Natural killer cell (primary cell): ENCODE results near the gene ARHGDIA. TPM values are rescaled to one million over a fixed set of nuclear protein-coding genes. Genes with fewer than 3 reads are reported as not detected.

ENCODE experiments used
- ATAC-seq, 3 donors: fragments of 150-1000 bp in 2 of 3; fragments of 200-7000 bp in 1 of 3; cut with Tn5 transposase; 1 replicate in 1 of 3; 2 replicates in 2 of 3; pipeline ENCODE4 v1.10.0; 2021; ENCODE audit warnings: mild to moderate bottlenecking in 2 of 3, moderate library complexity in 2 of 3
- DNase-seq, 2 donors: peaks; one replicate each; pipeline versions ENCODE4 v3.0.0 to v3.0.0-alpha.2; 2013 to 2021; ENCODE audit warnings: mixed read lengths in 1 of 2
- H3K27ac ChIP-seq: one replicate; pipeline ENCODE4 v1.5.1; 2013; ENCODE audit warnings: mild to moderate bottlenecking, low read length
- H3K27me3 ChIP-seq: one replicate; pipeline ENCODE4 v1.6.1; 2013; ENCODE audit warnings: low read length; ENCODE audit not compliant: control insufficient read depth, insufficient read depth
- H3K36me3 ChIP-seq: one replicate; pipeline ENCODE4 v1.6.1; 2013; ENCODE audit warnings: low read length; ENCODE audit not compliant: control insufficient read depth, insufficient read depth
- H3K4me1 ChIP-seq: one replicate; pipeline ENCODE4 v1.6.1; 2013; ENCODE audit warnings: low read length; ENCODE audit not compliant: control insufficient read depth, insufficient read depth
- H3K4me3 ChIP-seq: one replicate; pipeline ENCODE4 v1.5.1; 2013; ENCODE audit warnings: low read length
- H3K9me3 ChIP-seq: one replicate; pipeline ENCODE4 v1.6.1; 2013; ENCODE audit warnings: low read length; ENCODE audit not compliant: control insufficient read depth, insufficient read depth
- H3K27ac Mint-ChIP-seq, 2 donors: one replicate each; pipeline ENCODE4 v1.8.0; 2022; ENCODE audit warnings: mild to moderate bottlenecking in 2 of 2, mixed read lengths in 2 of 2, moderate library complexity in 1 of 2
- H3K27me3 Mint-ChIP-seq, 2 donors: one replicate each; pipeline ENCODE4 v1.8.0; 2022; ENCODE audit warnings: low read depth in 2 of 2, mixed read lengths in 2 of 2
- H3K36me3 Mint-ChIP-seq: one replicate; pipeline ENCODE4 v1.8.0; 2022; ENCODE audit warnings: mixed read lengths
- H3K4me1 Mint-ChIP-seq, 2 donors: one replicate each; pipeline ENCODE4 v1.8.0; 2022; ENCODE audit warnings: mixed read lengths in 2 of 2
- H3K4me3 Mint-ChIP-seq: one replicate; pipeline ENCODE4 v1.8.0; 2022; ENCODE audit warnings: mild to moderate bottlenecking, moderate library complexity, mixed read lengths
- H3K9me3 Mint-ChIP-seq, 2 donors: one replicate each; pipeline ENCODE4 v1.8.0; 2022; ENCODE audit warnings: mixed read lengths in 2 of 2
- WGBS: methylation state at CpG from one replicate; pipeline ENCODE4 v1.1.7; 2013; ENCODE audit warnings: missing lambda C conversion rate; ENCODE audit not compliant: insufficient coverage; 5-methylcytosine and 5-hydroxymethylcytosine counted together
- intact Hi-C: fragments of 100-400 bp; cut with micrococcal nuclease; formaldehyde crosslinking; loops from one replicate; pipeline ENCODE4 v1.14.2; 2022
- total RNA-seq, 4 donors: library from RNA; stranded (reverse); fragments of 120-200 nt in 1 of 4; gene quantifications; one replicate each; pipeline versions ENCODE4 v1.2.3 to v1.2.4, GENCODE V29; 2013 to 2022
- TF ChIP-seq, protein P1 (sequence below): fragments of 200-600 bp; IDR thresholded peaks from one replicate; pipeline ENCODE4 v1.8.0; 2022; ENCODE audit warnings: antibody characterized with exemption

ARHGDIA gene
- total RNA-seq, 3 donors from 2014 or later (not counting 1 experiment from before 2014, with no cell fraction given), result 600 to 824 (median 689) TPM

DNA sequence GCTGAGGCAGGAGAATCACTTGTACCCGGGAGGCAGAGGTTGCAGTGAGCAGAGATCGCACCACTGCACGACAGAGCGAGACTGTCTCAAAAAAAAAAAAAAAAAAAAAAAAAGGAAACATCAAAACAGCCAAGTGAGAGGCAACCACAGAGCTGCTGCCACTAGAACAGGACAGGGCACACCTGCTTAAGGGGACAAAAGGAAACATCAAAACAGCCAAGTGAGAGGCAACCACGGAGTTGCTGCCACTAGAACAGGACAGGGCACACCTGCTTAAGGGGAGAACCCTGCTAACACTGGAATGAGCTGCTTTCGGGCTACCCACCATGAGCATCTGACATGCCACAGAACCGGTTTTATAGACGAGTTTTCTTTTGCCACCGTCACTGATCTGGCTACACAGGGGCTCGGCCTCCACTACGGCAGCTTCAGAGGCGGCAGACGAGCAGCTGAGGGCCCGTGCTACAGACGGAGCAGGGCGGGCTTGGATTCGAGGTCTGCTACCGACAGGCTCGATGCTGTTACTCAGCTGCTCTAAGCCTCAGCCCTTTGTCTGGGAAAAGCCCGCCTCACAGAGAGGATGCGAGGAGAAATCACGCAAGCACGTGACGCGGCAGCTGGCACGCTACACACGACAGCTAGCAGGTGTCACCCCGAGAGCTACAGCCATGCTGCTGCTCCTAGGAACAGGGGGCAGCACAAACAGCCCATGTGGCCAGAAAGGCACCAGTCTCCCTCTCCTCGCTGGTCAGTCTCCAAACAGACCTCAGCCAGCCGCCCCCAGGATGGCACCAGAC is 12.8 kb downstream of the ARHGDIA start:
- 92% methylated on average over 30 of the region's 30 CpGs for WGBS
- H3K9me3 Mint-ChIP-seq, result no peaks in the 10 kb centered on the region

DNA sequence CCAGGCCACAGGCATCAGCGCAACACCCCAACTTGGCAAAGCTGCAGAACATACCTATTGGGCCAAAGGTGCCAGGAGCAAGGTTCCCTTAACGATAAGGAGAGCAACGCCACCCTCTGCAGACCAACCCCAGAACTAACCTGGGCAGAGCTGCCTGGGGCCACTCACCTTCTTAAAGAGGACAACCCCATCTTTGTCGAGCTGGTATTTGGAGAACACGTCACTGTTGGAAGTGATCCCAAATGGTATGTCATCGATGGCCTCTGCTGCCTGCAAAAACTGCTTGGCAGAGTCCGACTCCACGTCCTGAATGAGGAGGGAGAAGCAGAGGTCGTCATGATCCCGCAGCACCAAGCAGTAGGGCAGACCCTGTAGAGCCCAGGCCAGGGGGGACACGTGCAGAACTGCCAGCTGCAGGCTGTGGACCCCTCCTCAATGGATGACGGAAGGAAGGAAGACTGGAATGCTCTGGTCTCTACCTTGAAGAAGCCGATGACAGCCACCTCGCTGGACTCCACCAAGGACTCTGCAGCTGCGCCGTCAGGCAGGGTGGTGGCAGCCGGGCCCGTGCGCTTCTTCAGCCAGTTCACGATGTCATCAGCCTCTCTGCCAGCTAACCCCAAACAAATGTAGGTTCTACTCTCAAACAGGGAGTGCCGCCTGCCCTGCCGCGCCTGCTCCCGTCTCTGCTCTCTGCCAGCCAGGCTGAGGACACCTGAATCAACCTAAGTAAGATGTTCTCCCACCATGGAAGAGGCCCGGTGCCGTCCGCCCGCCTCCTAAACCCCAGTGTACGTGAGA is 16.0 kb downstream of the ARHGDIA start:
- TF ChIP-seq, protein P1, sequence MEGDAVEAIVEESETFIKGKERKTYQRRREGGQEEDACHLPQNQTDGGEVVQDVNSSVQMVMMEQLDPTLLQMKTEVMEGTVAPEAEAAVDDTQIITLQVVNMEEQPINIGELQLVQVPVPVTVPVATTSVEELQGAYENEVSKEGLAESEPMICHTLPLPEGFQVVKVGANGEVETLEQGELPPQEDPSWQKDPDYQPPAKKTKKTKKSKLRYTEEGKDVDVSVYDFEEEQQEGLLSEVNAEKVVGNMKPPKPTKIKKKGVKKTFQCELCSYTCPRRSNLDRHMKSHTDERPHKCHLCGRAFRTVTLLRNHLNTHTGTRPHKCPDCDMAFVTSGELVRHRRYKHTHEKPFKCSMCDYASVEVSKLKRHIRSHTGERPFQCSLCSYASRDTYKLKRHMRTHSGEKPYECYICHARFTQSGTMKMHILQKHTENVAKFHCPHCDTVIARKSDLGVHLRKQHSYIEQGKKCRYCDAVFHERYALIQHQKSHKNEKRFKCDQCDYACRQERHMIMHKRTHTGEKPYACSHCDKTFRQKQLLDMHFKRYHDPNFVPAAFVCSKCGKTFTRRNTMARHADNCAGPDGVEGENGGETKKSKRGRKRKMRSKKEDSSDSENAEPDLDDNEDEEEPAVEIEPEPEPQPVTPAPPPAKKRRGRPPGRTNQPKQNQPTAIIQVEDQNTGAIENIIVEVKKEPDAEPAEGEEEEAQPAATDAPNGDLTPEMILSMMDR, result no peak
- Mint-ChIP-seq H3K36me3 (no peaks in the 10 kb centered on the region), H3K27ac (no peak overlapping the region), H3K4me1 (peaks cover 11 to 16% of the 10 kb centered on the region in 2 donors), H3K27me3 (no peaks in the 10 kb centered on the region), H3K4me3 (no peak overlapping the region), H3K9me3 (no peaks in the 10 kb centered on the region)
- Histone ChIP-seq H3K9me3 (no peaks in the 10 kb centered on the region), H3K27ac (no peak overlapping the region), H3K4me3 (no peak overlapping the region), H3K27me3 (no peaks in the 10 kb centered on the region), H3K4me1 (peaks cover 21% of the 10 kb centered on the region), H3K36me3 (peaks cover 52% of the 10 kb centered on the region)
- peak in 1 of 2 donors; percentile 34 for DNase-seq
- intact Hi-C loops, result no loop called here
- 95% methylated on average over 29 of the region's 29 CpGs for whole genome bisulfite sequencing
- ATAC-seq, result no peak

More for the DNA sequence above, 12.8 kb downstream of the ARHGDIA start:
- TF ChIP-seq, protein P1, result no peak
- H3K4me3 Mint-ChIP-seq, result no peak overlapping the region
- no peak overlapping the region for H3K4me3 ChIP-seq
- ATAC-seq (no peak), DNase-seq (no peak)
- no peaks in the 10 kb centered on the region for H3K9me3 ChIP-seq
- intact Hi-C loops, result no loop called here
- no peak overlapping the region for H3K27ac Mint-ChIP-seq
- peaks cover 32% of the 10 kb centered on the region for H3K4me1 ChIP-seq
- peaks cover 0 to 3% of the 10 kb centered on the region in 2 donors for H3K27me3 Mint-ChIP-seq
- H3K36me3 Mint-ChIP-seq, result no peaks in the 10 kb centered on the region
- H3K27me3 ChIP-seq, result no peaks in the 10 kb centered on the region
- H3K27ac ChIP-seq, result no peak overlapping the region
- peaks cover 22 to 31% of the 10 kb centered on the region in 2 donors for H3K4me1 Mint-ChIP-seq
- peaks cover 32% of the 10 kb centered on the region for H3K36me3 ChIP-seq

DNA sequence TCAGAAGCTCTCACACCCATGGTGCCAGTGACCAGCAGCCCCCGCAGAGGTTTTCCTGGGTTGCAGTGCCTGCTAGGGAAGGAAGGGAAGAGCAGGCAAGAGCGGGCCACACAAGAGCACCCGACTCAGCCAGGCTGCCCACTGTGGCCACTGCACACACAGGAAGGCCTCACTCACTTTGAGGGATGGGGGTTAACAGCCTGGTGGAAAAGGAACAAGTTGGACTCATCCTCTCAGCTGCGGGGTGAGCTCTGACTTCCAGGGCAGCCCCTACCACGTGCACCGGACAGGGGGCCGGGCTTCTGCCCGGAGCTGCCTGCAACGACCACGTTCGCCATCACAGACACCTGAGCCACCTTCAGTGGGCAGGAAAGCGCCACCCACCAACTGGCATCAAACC is 18.9 kb downstream of the ARHGDIA start:
- Histone ChIP-seq H3K4me3 (no peak overlapping the region), H3K27me3 (no peaks in the 10 kb centered on the region), H3K4me1 (no peaks in the 10 kb centered on the region), H3K36me3 (peaks cover 50% of the 10 kb centered on the region), H3K27ac (no peak overlapping the region), H3K9me3 (no peaks in the 10 kb centered on the region)
- Mint-ChIP-seq H3K4me3 (no peak overlapping the region), H3K4me1 (peaks cover 4 to 5% of the 10 kb centered on the region in 2 donors), H3K27ac (peak overlapping the region in 1 of 2 donors; percentile 16), H3K27me3 (no peaks in the 10 kb centered on the region), H3K9me3 (no peaks in the 10 kb centered on the region), H3K36me3 (no peaks in the 10 kb centered on the region)
- TF ChIP-seq, protein P1, result no peak
- ATAC-seq (no peak), DNase-seq (no peak)
- intact Hi-C loops, result no loop called here
- 97% methylated on average over 12 of the region's 12 CpGs for WGBS
